KG1 (cell line): ENCODE results near the gene CPNE2.

Source experiments
- DNase-seq: peaks from one replicate; lab custom pipeline; 2025; lab: John Stamatoyannopoulos, UW

CPNE2 gene

GRCh38 chr16:57123974-57124674 lies 31.7 kb downstream of the CPNE2 start:
- DNase-seq = no peak

- no peak for DNase-seq
Measured at GRCh38 chr16:57125376-57125775, 33.0 kb downstream of the CPNE2 start.

- no peak for DNase-seq
Measured at GRCh38 chr16:57125969-57126368, 33.6 kb downstream of the CPNE2 start.

GRCh38 chr16:57126411-57126810 lies 34.0 kb downstream of the CPNE2 start:
- no peak for DNase-seq

GRCh38 chr16:57127037-57127763 lies 34.8 kb downstream of the CPNE2 start:
- DNase-seq = no peak

- DNase-seq = no peak
Measured at GRCh38 chr16:57127836-57128235, 35.5 kb downstream of the CPNE2 start.

GRCh38 chr16:57128771-57129389 lies 36.5 kb downstream of the CPNE2 start:
- peak; percentile 44 for DNase-seq

- no peak for DNase-seq
Measured at GRCh38 chr16:57130950-57131321, 38.6 kb downstream of the CPNE2 start.

GRCh38 chr16:57131351-57131970 lies 39.1 kb downstream of the CPNE2 start:
- DNase-seq = no peak

- no peak for DNase-seq
Measured at GRCh38 chr16:57132470-57132869, 40.1 kb downstream of the CPNE2 start.

GRCh38 chr16:57133031-57133430 lies 40.6 kb downstream of the CPNE2 start:
- no peak for DNase-seq

GRCh38 chr16:57133886-57134285 lies 41.5 kb downstream of the CPNE2 start:
- no peak for DNase-seq

- no peak for DNase-seq
Measured at GRCh38 chr16:57134982-57135381, 42.6 kb downstream of the CPNE2 start.

- no peak for DNase-seq
Measured at GRCh38 chr16:57137043-57137442, 44.7 kb downstream of the CPNE2 start.

- DNase-seq = no peak
Measured at GRCh38 chr16:57137566-57138273, 45.3 kb downstream of the CPNE2 start.

- DNase-seq = no peak
Measured at GRCh38 chr16:57138281-57138935, 46.0 kb downstream of the CPNE2 start.

- no peak for DNase-seq
Measured at GRCh38 chr16:57140931-57141668, 48.7 kb downstream of the CPNE2 start.

GRCh38 chr16:57141822-57142631 lies 49.6 kb downstream of the CPNE2 start:
- DNase-seq = peak; percentile 67

- DNase-seq = no peak
Measured at GRCh38 chr16:57143149-57143921, 51.0 kb downstream of the CPNE2 start.
